Astrocyte (in vitro differentiated cells and primary cell): ENCODE measurements around the gene ENDOV. TPM values are rescaled to one million over a fixed set of nuclear protein-coding genes. Genes with fewer than 3 reads are reported as not detected.

Source experiments
- DNase-seq: peaks from one replicate; pipeline ENCODE4 v3.0.0-alpha.2; 2010; ENCODE audit warnings: low read depth
- FAIRE-seq: peaks from 2 replicates; lab custom pipeline; 2011; peaks lifted over from hg19 to GRCh38; lab: Jason Lieb, UNC
- H2AFZ ChIP-seq: 2 replicates; pipeline ENCODE4 v1.6.0; 2012; ENCODE audit warnings: low read depth, low read length, inconsistent platforms
- H3K27ac ChIP-seq: 2 replicates; pipeline ENCODE4 v1.5.1; 2011; ENCODE audit warnings: low read depth, low read length, inconsistent platforms
- H3K27me3 ChIP-seq: 2 replicates; pipeline ENCODE4 v1.6.0; 2011; ENCODE audit warnings: low read length, inconsistent platforms; ENCODE audit not compliant: insufficient read depth
- H3K36me3 ChIP-seq: 2 replicates; pipeline ENCODE4 v1.5.1; 2011; ENCODE audit warnings: low read length, inconsistent platforms; ENCODE audit not compliant: insufficient read depth
- H3K4me1 ChIP-seq: 2 replicates; pipeline ENCODE4 v1.5.1; 2011; ENCODE audit warnings: low read length, inconsistent platforms; ENCODE audit not compliant: insufficient read depth
- H3K4me2 ChIP-seq: 2 replicates; pipeline ENCODE4 v1.6.0; 2012; ENCODE audit warnings: low read length, inconsistent platforms
- H3K4me3 ChIP-seq: 2 replicates; pipeline ENCODE4 v1.5.1; 2011; ENCODE audit warnings: low read depth, mild to moderate bottlenecking, low read length, inconsistent platforms; ENCODE audit not compliant: insufficient read depth
- H3K79me2 ChIP-seq: 2 replicates; pipeline ENCODE4 v1.6.0; 2012; ENCODE audit warnings: mild to moderate bottlenecking, low read length, inconsistent platforms; ENCODE audit not compliant: insufficient read depth
- H3K9ac ChIP-seq: 2 replicates; pipeline ENCODE4 v1.6.0; 2012; ENCODE audit warnings: mild to moderate bottlenecking, low read length, inconsistent platforms
- H3K9me3 ChIP-seq: 2 replicates; pipeline ENCODE4 v1.5.1; 2012; ENCODE audit warnings: low read depth, mild to moderate bottlenecking, low read length, inconsistent platforms; ENCODE audit not compliant: insufficient read depth
- H4K20me1 ChIP-seq: 2 replicates; pipeline ENCODE4 v1.6.0; 2012; ENCODE audit warnings: low read length, inconsistent platforms; ENCODE audit not compliant: insufficient read depth
- H3K27ac Mint-ChIP-seq: one replicate; pipeline ENCODE4 v1.8.0; 2021; ENCODE audit warnings: mild to moderate bottlenecking, mixed read lengths; ENCODE audit not compliant: unreplicated experiment
- H3K27me3 Mint-ChIP-seq: one replicate; pipeline ENCODE4 v1.8.0; 2021; ENCODE audit warnings: low read depth, mixed read lengths; ENCODE audit not compliant: unreplicated experiment
- H3K36me3 Mint-ChIP-seq: one replicate; pipeline ENCODE4 v1.8.0; 2021; ENCODE audit warnings: low read depth, mixed read lengths; ENCODE audit not compliant: unreplicated experiment
- H3K4me1 Mint-ChIP-seq: one replicate; pipeline ENCODE4 v1.8.0; 2021; ENCODE audit warnings: low read depth, mixed read lengths; ENCODE audit not compliant: unreplicated experiment
- H3K4me3 Mint-ChIP-seq: one replicate; pipeline ENCODE4 v1.8.0; 2021; ENCODE audit warnings: mild to moderate bottlenecking, moderate library complexity, mixed read lengths; ENCODE audit not compliant: unreplicated experiment
- H3K9me3 Mint-ChIP-seq: one replicate; pipeline ENCODE4 v1.8.0; 2021; ENCODE audit warnings: mild to moderate bottlenecking, mixed read lengths; ENCODE audit not compliant: unreplicated experiment
- CTCF ChIP-seq: IDR thresholded peaks from 2 replicates; pipeline ENCODE4 v1.5.1; 2011; ENCODE audit warnings: low read depth, mild to moderate bottlenecking, inconsistent platforms, low read length, moderate library complexity; ENCODE audit not compliant: insufficient read depth
- EZH2 ChIP-seq: IDR thresholded peaks from 2 replicates; pipeline ENCODE4 v1.6.1; 2012; ENCODE audit warnings: mild to moderate bottlenecking, low read length, inconsistent platforms; ENCODE audit not compliant: insufficient read depth
- total RNA-seq: library from RNA; stranded (reverse); gene quantifications from 2 replicates; pipeline ENCODE4 v1.2.1, GENCODE V29; 2021

The ENDOV gene
- total RNA-seq, 1 donor from 2014 or later, result 20.7 TPM

- Histone ChIP-seq H3K36me3 (no peaks in the 10 kb centered on the region), H3K4me3 (peak overlapping the region; percentile 59), H3K9me3 (no peaks in the 10 kb centered on the region), H3K79me2 (peaks cover 2% of the 10 kb centered on the region), H4K20me1 (no peaks in the 10 kb centered on the region), H2AFZ (peak overlapping the region; percentile 93), H3K27ac (peak overlapping the region; percentile 92), H3K9ac (peak overlapping the region; percentile 94), H3K4me2 (peak overlapping the region; percentile 96), H3K4me1 (peaks cover 8% of the 10 kb centered on the region), H3K27me3 (peaks cover 8% of the 10 kb centered on the region)
- H3K9me3 Mint-ChIP-seq, result no peaks in the 10 kb centered on the region
- FAIRE-seq (no peak), DNase-seq (peak; percentile 88)
- TF ChIP-seq EZH2 (no peak), CTCF (no peak)
- H3K4me3 Mint-ChIP-seq, result peak overlapping the region; percentile 86
- peaks cover 14% of the 10 kb centered on the region for H3K4me1 Mint-ChIP-seq
- H3K27me3 Mint-ChIP-seq, result peaks cover 16% of the 10 kb centered on the region
- H3K36me3 Mint-ChIP-seq, result peaks cover 2% of the 10 kb centered on the region
- peak overlapping the region; percentile 91 for H3K27ac Mint-ChIP-seq
Measured at GRCh38 chr17:80454557-80455335, 39.8 kb downstream of the ENDOV start.

- H3K9ac ChIP-seq, result peak overlapping the region; percentile 94
- H3K36me3 ChIP-seq, result no peaks in the 10 kb centered on the region
- H2AFZ ChIP-seq, result peak overlapping the region; percentile 93
- H4K20me1 ChIP-seq, result no peaks in the 10 kb centered on the region
- peaks cover 8% of the 10 kb centered on the region for H3K4me1 ChIP-seq
- H3K27me3 ChIP-seq, result peaks cover 10% of the 10 kb centered on the region
- peaks cover 14% of the 10 kb centered on the region for H3K4me1 Mint-ChIP-seq
- FAIRE-seq, result no peak
- peak overlapping the region; percentile 86 for H3K4me3 Mint-ChIP-seq
- H3K9me3 Mint-ChIP-seq, result no peaks in the 10 kb centered on the region
- peak overlapping the region; percentile 59 for H3K4me3 ChIP-seq
- peak overlapping the region; percentile 91 for H3K27ac Mint-ChIP-seq
- peak overlapping the region; percentile 92 for H3K27ac ChIP-seq
- DNase-seq, result no peak
- peak overlapping the region; percentile 96 for H3K4me2 ChIP-seq
- H3K27me3 Mint-ChIP-seq, result peaks cover 21% of the 10 kb centered on the region
- peaks cover 2% of the 10 kb centered on the region for H3K79me2 ChIP-seq
- peaks cover 2% of the 10 kb centered on the region for H3K36me3 Mint-ChIP-seq
- TF ChIP-seq CTCF, result no peak
- TF ChIP-seq EZH2, result no peak
- H3K9me3 ChIP-seq, result no peaks in the 10 kb centered on the region
Measured at GRCh38 chr17:80455336-80455710, 40.4 kb downstream of the ENDOV start.

- peak overlapping the region; percentile 67 for H3K27ac Mint-ChIP-seq
- Histone ChIP-seq H3K27me3 (peaks cover 15% of the 10 kb centered on the region), H3K79me2 (peaks cover 2% of the 10 kb centered on the region), H3K4me3 (no peak overlapping the region), H3K4me1 (peaks cover 8% of the 10 kb centered on the region), H3K9ac (no peak overlapping the region), H3K9me3 (no peaks in the 10 kb centered on the region), H4K20me1 (no peaks in the 10 kb centered on the region), H3K36me3 (no peaks in the 10 kb centered on the region), H2AFZ (no peak overlapping the region), H3K27ac (peak overlapping the region; percentile 92), H3K4me2 (peak overlapping the region; percentile 96)
- H3K9me3 Mint-ChIP-seq, result no peaks in the 10 kb centered on the region
- peak overlapping the region; percentile 86 for H3K4me3 Mint-ChIP-seq
- H3K27me3 Mint-ChIP-seq, result peaks cover 25% of the 10 kb centered on the region
- DNase-seq (no peak), FAIRE-seq (no peak)
- H3K36me3 Mint-ChIP-seq, result peaks cover 2% of the 10 kb centered on the region
- peaks cover 14% of the 10 kb centered on the region for H3K4me1 Mint-ChIP-seq
- TF ChIP-seq CTCF, result no peak
Measured at GRCh38 chr17:80455784-80456183, 40.8 kb downstream of the ENDOV start.
